HG03175 (cell line): ENCODE results near the gene TRAPPC13.
"Not testable (repeated sequence)": the region's sequence is repeated elsewhere in the genome, so short reads cannot be mapped to it uniquely, and the experiment has no call there.

Experiments
- ATAC-seq: cut with Tn5 transposase; IDR thresholded peaks from one replicate; pipeline ENCODE4 v1.9.1; 2021; ENCODE audit warnings: mild to moderate bottlenecking, moderate library complexity; ENCODE audit not compliant: unreplicated experiment

The TRAPPC13 gene, protein sequence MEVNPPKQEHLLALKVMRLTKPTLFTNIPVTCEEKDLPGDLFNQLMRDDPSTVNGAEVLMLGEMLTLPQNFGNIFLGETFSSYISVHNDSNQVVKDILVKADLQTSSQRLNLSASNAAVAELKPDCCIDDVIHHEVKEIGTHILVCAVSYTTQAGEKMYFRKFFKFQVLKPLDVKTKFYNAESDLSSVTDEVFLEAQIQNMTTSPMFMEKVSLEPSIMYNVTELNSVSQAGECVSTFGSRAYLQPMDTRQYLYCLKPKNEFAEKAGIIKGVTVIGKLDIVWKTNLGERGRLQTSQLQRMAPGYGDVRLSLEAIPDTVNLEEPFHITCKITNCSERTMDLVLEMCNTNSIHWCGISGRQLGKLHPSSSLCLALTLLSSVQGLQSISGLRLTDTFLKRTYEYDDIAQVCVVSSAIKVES

DNA sequence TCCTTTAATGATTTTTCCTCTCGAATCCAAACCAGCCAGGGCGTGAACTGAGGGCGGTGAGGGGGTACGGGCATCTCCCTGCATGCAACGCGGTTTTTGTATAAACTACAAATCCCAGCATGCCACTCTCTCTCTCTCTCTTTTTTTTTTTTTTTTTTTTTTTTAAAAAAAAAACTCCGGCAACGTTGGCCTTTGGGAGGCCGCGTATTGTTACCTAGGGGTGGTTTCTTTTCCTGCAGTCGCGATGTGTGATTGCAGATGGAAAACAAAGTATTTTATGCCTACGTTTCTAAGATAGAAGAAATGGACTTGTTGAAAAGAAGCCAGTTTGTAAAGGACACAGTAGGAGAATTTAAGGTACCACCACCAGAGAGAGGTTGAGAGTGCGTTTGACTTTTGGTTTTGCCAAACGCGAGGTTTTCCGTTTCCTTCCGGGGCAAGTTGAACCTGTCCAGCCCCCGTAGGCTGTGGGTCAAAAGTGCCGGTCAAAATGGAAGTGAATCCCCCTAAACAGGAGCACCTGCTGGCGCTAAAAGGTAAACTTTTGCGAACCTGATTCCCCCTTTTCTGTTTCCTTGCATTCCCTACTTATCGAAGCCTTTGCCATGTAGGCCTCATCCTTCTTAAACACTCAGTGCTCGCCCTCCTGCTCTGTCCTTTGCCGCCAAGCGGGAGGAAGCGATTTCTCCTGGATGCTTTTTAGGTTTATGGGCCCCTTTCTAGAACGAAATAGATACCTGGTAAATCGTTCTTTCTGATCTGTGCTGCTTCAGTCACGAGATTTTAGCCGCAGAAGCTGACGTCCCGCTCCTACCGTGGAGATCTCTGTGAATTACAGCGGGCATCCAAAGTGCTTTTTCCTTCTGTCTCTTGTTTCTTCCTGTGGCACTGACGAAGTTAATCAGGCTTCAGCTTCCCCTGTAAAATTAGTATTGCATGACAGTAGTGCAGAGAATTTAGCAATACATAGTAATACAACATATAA, at the start of gene TRAPPC13, which contains the start of gene SHLD3:
TSS of gene TRAPPC13 (plus strand) at position 457 of the 985 bp plus-strand sequence. CDS start at position 491, 34 bp downstream.
TSS of gene SHLD3 (plus strand) at position 457 of the 985 bp plus-strand sequence. CDS start 4,561 bp downstream, outside the sequence.
- peak; percentile 75 for ATAC-seq

GRCh38 chr5:65577141-65577540, 47.7 kb upstream of the TRAPPC13 start:
- ATAC-seq: no peak

GRCh38 chr5:65588694-65589093, 36.1 kb upstream of the TRAPPC13 start:
- no peak for ATAC-seq

- not testable (repeated sequence) for ATAC-seq
These were observed 23.1 kb upstream of the TRAPPC13 start for GRCh38 chr5:65601761-65602160.

DNA sequence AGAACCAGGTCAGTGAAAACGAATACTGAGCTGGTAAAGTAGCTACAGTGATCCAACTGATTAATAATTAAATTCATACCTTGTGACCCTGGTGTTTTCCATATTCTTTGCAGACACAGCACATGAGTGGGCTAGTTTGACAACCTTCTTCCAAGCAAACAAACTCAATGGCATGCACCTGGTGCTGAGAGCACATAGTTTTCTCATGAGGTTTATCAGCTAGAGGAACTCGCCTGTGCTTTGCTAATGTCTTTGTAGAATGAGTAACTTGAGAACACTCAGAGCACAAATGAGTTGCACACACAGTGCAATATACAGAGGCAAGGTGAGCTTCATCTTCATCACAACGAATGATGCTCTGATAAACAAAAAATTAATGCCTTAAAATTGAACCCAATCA, 13.3 kb upstream of the TRAPPC13 start:
- no peak for ATAC-seq

- ATAC-seq: no peak
These were observed 12.4 kb upstream of the TRAPPC13 start for GRCh38 chr5:65612298-65612907.

GRCh38 chr5:65620021-65620420, 4.8 kb upstream of the TRAPPC13 start:
- ATAC-seq: no peak

- not testable (repeated sequence) for ATAC-seq
These were observed 2.9 kb upstream of the TRAPPC13 start for GRCh38 chr5:65621961-65622360.

DNA sequence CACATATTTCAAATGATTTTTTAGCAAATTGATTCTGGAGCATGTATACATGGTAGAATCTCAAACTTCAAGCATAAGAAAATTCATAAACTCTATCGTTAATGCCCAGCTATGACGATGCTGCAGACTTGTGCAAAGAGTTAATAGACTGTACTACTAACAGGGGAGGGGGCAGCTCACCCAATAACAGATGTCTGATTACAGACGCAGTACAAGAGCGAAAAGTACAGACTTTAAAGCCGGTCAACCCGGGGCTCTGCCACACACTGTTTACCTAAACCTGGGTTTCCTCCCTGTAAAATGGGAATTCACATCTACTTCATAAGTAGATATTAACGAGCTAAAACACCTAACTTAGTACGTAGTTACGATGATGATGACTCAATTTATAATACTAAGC, 1.3 kb upstream of the TRAPPC13 start:
- no peak for ATAC-seq

- ATAC-seq: peak; percentile 95
These were observed 729 bp upstream of the TRAPPC13 start, which contains the start of gene TRIM23 for GRCh38 chr5:65624025-65624570. Gene TRIM23 (minus strand): TSS chr5:65624333. CDS start chr5:65624274, 59 bp downstream.

GRCh38 chr5:65625743-65626142, 916 bp downstream of the TRAPPC13 start:
- ATAC-seq: no peak

DNA sequence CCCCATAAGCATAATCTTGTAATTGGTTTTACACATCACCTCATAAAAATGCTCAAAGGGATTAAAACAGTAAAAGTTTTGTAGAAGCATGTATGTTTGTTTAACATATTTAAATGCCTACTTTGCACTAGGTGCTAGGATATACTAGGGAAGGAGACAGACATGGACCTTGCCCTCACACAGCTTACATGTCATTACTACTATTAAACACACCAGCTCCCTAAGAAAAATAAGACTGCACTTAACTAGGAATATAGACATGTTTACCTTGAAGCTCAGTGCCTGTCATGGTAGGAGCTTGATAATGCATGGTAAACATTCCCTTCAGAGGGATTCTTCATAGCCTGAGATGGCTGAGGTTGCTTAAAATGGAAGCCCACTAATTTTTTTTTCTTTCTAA, 6.2 kb downstream of the TRAPPC13 start:
- no peak for ATAC-seq

GRCh38 chr5:65640240-65640639, 15.4 kb downstream of the TRAPPC13 start:
- no peak for ATAC-seq

DNA sequence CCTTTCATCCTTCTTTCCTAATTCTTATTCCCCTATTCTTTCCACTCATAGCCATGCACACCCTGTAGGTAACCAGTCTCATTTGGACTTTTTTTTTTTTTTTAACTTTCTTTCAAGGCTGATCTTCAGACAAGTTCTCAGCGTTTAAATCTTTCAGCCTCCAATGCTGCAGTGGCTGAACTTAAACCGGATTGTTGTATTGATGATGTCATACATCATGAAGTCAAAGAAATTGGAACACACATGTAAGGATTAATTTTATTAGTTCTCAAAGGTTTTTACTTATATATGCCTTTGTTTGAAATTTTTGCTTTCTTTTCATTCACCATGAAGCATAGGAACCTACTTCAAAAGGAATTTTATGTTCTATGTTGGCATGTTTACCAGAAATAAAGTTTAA, 22.1 kb downstream of the TRAPPC13 start:
- ATAC-seq: no peak

- no peak for ATAC-seq
These were observed 23.1 kb downstream of the TRAPPC13 start for GRCh38 chr5:65647941-65648340.

GRCh38 chr5:65651144-65651543, 26.3 kb downstream of the TRAPPC13 start:
- no peak for ATAC-seq

GRCh38 chr5:65654713-65655112, 29.9 kb downstream of the TRAPPC13 start:
- ATAC-seq: no peak

DNA sequence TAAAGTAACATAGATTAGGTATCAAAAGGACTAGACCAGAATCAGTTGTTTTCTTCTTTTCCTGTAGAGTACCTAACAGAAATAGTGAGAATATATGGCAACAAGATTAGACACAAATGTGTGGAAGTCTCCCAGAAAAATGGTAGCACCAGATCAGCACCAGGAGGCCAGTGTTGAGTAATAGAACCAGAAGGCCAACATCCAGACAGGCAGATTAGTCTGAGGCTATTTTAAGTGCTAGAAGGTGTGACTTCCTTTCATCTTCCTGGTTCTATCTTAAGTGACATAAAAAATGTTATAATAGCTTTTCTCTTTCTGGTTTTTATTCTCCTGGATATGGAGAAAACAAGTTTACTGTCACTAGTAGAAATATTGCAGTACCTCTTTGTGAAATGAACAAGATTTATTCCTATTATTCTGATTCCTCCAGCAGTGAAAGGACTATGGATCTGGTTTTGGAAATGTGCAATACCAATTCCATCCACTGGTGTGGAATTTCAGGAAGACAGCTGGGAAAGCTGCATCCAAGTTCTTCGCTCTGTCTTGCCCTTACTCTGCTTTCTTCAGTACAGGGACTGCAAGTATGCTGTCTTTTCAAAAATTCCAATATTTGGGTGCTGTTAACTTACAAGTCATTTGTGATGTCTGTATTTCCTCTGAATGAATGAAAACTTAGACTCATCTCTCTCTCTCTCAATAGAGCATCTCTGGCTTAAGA, 39.1 kb downstream of the TRAPPC13 start:
- ATAC-seq: no peak

GRCh38 chr5:65668696-65669095, 43.9 kb downstream of the TRAPPC13 start:
- ATAC-seq: no peak

GRCh38 chr5:65672796-65673195, 48.0 kb downstream of the TRAPPC13 start:
- ATAC-seq: no peak
